DOHH2 (cell line): ENCODE measurements around the gene TLK1.

ENCODE experiments used
- EZH2phosphoT487 ChIP-seq: fragments of 200-600 bp; sonication (generic); IDR thresholded peaks from 2 replicates; pipeline ENCODE4 v1.6.1; 2017; ENCODE audit warnings: borderline replicate concordance, mild to moderate bottlenecking, antibody characterized with exemption, low read length, moderate library complexity, mixed read lengths
- TF ChIP-seq, protein P1 (sequence below): fragments of 200-600 bp; sonication (generic); IDR thresholded peaks from one replicate; pipeline ENCODE4 v1.5.1; 2014; ENCODE audit warnings: antibody characterized with exemption, mild to moderate bottlenecking, low read depth, low read length; ENCODE audit not compliant: poor library complexity, severe bottlenecking

DNA sequence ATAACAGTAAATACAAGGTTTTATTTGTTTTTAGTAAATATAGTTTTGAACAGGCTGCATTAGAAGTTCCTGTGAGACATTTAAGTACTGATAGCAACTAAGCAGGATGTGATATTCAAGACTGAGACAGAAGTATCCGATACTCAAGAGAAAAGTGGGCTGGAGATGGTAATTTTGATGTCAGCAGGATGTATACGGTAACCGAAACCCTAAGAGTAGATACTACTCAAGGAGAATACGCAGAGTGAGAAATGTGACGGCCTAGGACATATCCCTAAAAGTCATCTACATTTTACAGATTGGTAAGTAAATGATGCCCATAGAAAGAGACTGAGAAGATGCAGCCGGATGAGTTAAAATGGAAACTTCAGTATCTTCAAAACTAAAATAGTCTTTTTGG, 116.3 kb downstream of the TLK1 start:
- TF ChIP-seq, protein P1, sequence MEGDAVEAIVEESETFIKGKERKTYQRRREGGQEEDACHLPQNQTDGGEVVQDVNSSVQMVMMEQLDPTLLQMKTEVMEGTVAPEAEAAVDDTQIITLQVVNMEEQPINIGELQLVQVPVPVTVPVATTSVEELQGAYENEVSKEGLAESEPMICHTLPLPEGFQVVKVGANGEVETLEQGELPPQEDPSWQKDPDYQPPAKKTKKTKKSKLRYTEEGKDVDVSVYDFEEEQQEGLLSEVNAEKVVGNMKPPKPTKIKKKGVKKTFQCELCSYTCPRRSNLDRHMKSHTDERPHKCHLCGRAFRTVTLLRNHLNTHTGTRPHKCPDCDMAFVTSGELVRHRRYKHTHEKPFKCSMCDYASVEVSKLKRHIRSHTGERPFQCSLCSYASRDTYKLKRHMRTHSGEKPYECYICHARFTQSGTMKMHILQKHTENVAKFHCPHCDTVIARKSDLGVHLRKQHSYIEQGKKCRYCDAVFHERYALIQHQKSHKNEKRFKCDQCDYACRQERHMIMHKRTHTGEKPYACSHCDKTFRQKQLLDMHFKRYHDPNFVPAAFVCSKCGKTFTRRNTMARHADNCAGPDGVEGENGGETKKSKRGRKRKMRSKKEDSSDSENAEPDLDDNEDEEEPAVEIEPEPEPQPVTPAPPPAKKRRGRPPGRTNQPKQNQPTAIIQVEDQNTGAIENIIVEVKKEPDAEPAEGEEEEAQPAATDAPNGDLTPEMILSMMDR, result no peak
- TF ChIP-seq EZH2phosphoT487, result no peak
